ENCODE measurements around the gene KLRF1. TPM values are rescaled to one million over a fixed set of nuclear protein-coding genes. Genes with fewer than 3 reads are reported as not detected.

The KLRF1 gene
- total and polyA plus RNA-seq, 3 experiments from 2014 or later: 52.1 TPM; not detected in 2

DNA sequence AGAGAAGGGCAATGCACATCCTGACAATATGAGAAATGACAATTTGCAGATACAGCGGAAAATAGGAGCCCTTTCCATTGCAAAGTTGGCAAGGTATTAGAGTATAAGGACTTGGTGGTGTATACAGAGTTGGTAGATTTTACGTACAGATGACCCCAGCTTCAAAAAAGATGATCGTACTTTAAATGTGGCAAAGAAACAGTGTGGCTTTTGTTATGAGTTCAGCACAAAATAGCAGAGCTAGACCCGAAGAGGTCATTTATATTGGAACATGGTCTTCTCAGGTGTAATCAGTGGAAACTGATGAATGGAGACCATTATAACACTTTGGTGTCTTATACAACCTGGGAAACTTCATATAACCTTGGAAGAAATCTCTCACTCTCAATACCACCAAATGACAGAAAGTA lies 39.6 kb downstream of the KLRF1 start:
- POLR2A ChIA-PET: interaction anchor here (1.3 kb wide), 1 partner anchor 106 kb away, joined by 6 read pairs; the partner anchor contains the start of gene CD69
- CTCF ChIA-PET: interaction anchor here (0.8 to 1.8 kb wide), 5 partner anchors 10 to 124 kb away, joined by 3 to 7 read pairs (median 4); no protein-coding TSS in a partner anchor
- no peaks in the 10 kb centered on the region for H3K27me3 Mint-ChIP-seq

GRCh38 chr12:9867531-9867930 lies 40.2 kb downstream of the KLRF1 start:
- H3K9me3 ChIP-seq (ENCODE audit: low read length): peaks cover 9% of the 10 kb centered on the region
- peaks cover 40 to 60% (median 42%) of the 10 kb centered on the region in 3 donors for H3K4me1 Mint-ChIP-seq
- peaks cover 16% of the 10 kb centered on the region for H3K4me1 ChIP-seq (ENCODE audit: insufficient read depth, low read length)
- POLR2A ChIA-PET: interaction anchor here (0.7 to 1.3 kb wide), 3 partner anchors 41 to 346 kb away, joined by 3 to 6 read pairs (median 3); partner anchors contain the start of gene CD69
- H3K27me3 ChIP-seq (ENCODE audit: insufficient read depth, low read length, poor library complexity, severe bottlenecking): no peaks in the 10 kb centered on the region
- no peaks in the 10 kb centered on the region for H3K36me3 ChIP-seq (ENCODE audit: insufficient read depth, low read length)
- H3K9me3 Mint-ChIP-seq: peaks cover 13 to 15% (median 14%) of the 10 kb centered on the region in 5 donors
- no peak for DNase-seq
- CTCF ChIA-PET: interaction anchor here (0.8 to 1.8 kb wide), 4 partner anchors 10 to 125 kb away, joined by 3 to 7 read pairs (median 4); no protein-coding TSS in a partner anchor
- H3K27ac Mint-ChIP-seq: peak overlapping the region; percentile 59 to 98 (median 86)
- H3K4me3 Mint-ChIP-seq: peak overlapping the region; percentile 87 to 97 (median 90)
- H3K4me3 ChIP-seq (ENCODE audit: low read length): peak overlapping the region; percentile 83
- peaks cover 21 to 53% (median 23%) of the 10 kb centered on the region in 3 donors for H3K36me3 Mint-ChIP-seq
- no peaks in the 10 kb centered on the region for H3K27me3 Mint-ChIP-seq
- peak overlapping the region; percentile 64 for H3K27ac ChIP-seq (ENCODE audit: low read depth, low read length)

More for the DNA sequence above, 39.6 kb downstream of the KLRF1 start:
- Histone ChIP-seq H3K36me3 (ENCODE audit: insufficient read depth, low read length) (no peaks in the 10 kb centered on the region), H3K4me3 (ENCODE audit: low read length) (peak overlapping the region; percentile 83), H3K27me3 (ENCODE audit: insufficient read depth, low read length, poor library complexity, severe bottlenecking) (no peaks in the 10 kb centered on the region), H3K27ac (ENCODE audit: low read depth, low read length) (peak overlapping the region; percentile 64), H3K4me1 (ENCODE audit: insufficient read depth, low read length) (peaks cover 20% of the 10 kb centered on the region), H3K9me3 (ENCODE audit: low read length) (peaks cover 9% of the 10 kb centered on the region)
- Mint-ChIP-seq H3K27ac (peak overlapping the region; percentile 11 to 98 (median 88)), H3K36me3 (peaks cover 23 to 55% (median 25%) of the 10 kb centered on the region in 3 donors), H3K4me1 (peaks cover 44 to 63% (median 46%) of the 10 kb centered on the region in 3 donors), H3K9me3 (peaks cover 13 to 15% (median 14%) of the 10 kb centered on the region in 5 donors), H3K4me3 (peak overlapping the region; percentile 87 to 97 (median 90))
- no peak for DNase-seq

GRCh38 chr12:9868311-9868801 lies 41.1 kb downstream of the KLRF1 start:
- no peaks in the 10 kb centered on the region for H3K27me3 ChIP-seq (ENCODE audit: insufficient read depth, low read length, poor library complexity, severe bottlenecking)
- DNase-seq: peak in 1 of 5 donors; percentile 33
- ChIA-PET CTCF (interaction anchor here (0.6 to 1.8 kb wide), 4 partner anchors 11 to 55 kb away, joined by 3 to 9 read pairs (median 6); no protein-coding TSS in a partner anchor), POLR2A (interaction anchor here (0.9 to 2.0 kb wide), 7 partner anchors 9 to 344 kb away, joined by 3 to 21 read pairs (median 4); partner anchors contain the start of gene CD69)
- Mint-ChIP-seq H3K4me1 (peaks cover 32 to 51% (median 34%) of the 10 kb centered on the region in 3 donors), H3K27me3 (no peaks in the 10 kb centered on the region), H3K9me3 (peaks cover 8 to 10% (median 10%) of the 10 kb centered on the region in 5 donors), H3K4me3 (peak overlapping the region; percentile 88 to 97 (median 91)), H3K36me3 (peaks cover 14 to 45% (median 15%) of the 10 kb centered on the region in 3 donors), H3K27ac (peak overlapping the region; percentile 85 to 100 (median 96))
- peaks cover 11% of the 10 kb centered on the region for H3K4me1 ChIP-seq (ENCODE audit: insufficient read depth, low read length)
- H3K4me3 ChIP-seq (ENCODE audit: low read length): peak overlapping the region; percentile 65
- no peaks in the 10 kb centered on the region for H3K36me3 ChIP-seq (ENCODE audit: insufficient read depth, low read length)
- H3K27ac ChIP-seq (ENCODE audit: low read depth, low read length): peak overlapping the region; percentile 73
- H3K9me3 ChIP-seq (ENCODE audit: low read length): peaks cover 8% of the 10 kb centered on the region

GRCh38 chr12:9868951-9869306 lies 41.6 kb downstream of the KLRF1 start:
- peak overlapping the region; percentile 65 for H3K4me3 ChIP-seq (ENCODE audit: low read length)
- H3K9me3 Mint-ChIP-seq: peaks cover 3 to 5% (median 4%) of the 10 kb centered on the region in 5 donors
- H3K9me3 ChIP-seq (ENCODE audit: low read length): peaks cover 2% of the 10 kb centered on the region
- POLR2A ChIA-PET: interaction anchor here (0.8 to 2.0 kb wide), 8 partner anchors 9 to 420 kb away, joined by 3 to 21 read pairs (median 4); partner anchors contain the start of gene CD69
- H3K4me3 Mint-ChIP-seq: peak overlapping the region; percentile 88 to 97 (median 91)
- no peaks in the 10 kb centered on the region for H3K27me3 ChIP-seq (ENCODE audit: insufficient read depth, low read length, poor library complexity, severe bottlenecking)
- peaks cover 9 to 39% (median 9%) of the 10 kb centered on the region in 3 donors for H3K36me3 Mint-ChIP-seq
- peak overlapping the region; percentile 89 to 100 (median 96) for H3K27ac Mint-ChIP-seq
- no peaks in the 10 kb centered on the region for H3K27me3 Mint-ChIP-seq
- peaks cover 26 to 46% (median 29%) of the 10 kb centered on the region in 3 donors for H3K4me1 Mint-ChIP-seq
- peak overlapping the region; percentile 73 for H3K27ac ChIP-seq (ENCODE audit: low read depth, low read length)
- CTCF ChIA-PET: interaction anchor here (0.8 to 1.8 kb wide), 7 partner anchors 10 to 70 kb away, joined by 3 to 9 read pairs (median 4); no protein-coding TSS in a partner anchor
- H3K36me3 ChIP-seq (ENCODE audit: insufficient read depth, low read length): no peaks in the 10 kb centered on the region
- H3K4me1 ChIP-seq (ENCODE audit: insufficient read depth, low read length): peaks cover 11% of the 10 kb centered on the region
- DNase-seq: no peak

- H3K4me3 ChIP-seq (ENCODE audit: low read length): peak within 1 kb of the TSS; percentile 65
- H3K27me3 Mint-ChIP-seq: no peaks in the 10 kb centered on the region
- no peaks in the 10 kb centered on the region for H3K9me3 Mint-ChIP-seq
- H3K4me1 Mint-ChIP-seq: peaks cover 20 to 40% (median 22%) of the 10 kb centered on the region in 3 donors
- peak in 3 of 5 donors; percentile 59 to 63 (median 61) for DNase-seq
- ChIA-PET POLR2A (interaction anchor here (0.8 to 2.0 kb wide), 6 partner anchors 12 to 421 kb away, joined by 3 to 21 read pairs (median 5); partner anchors contain the start of gene CD69), CTCF (interaction anchor here (0.8 to 1.6 kb wide), 6 partner anchors 12 to 70 kb away, joined by 3 to 9 read pairs (median 4); no protein-coding TSS in a partner anchor)
- peak within 1 kb of the TSS; percentile 88 to 97 (median 91) for H3K4me3 Mint-ChIP-seq
- H3K27ac ChIP-seq (ENCODE audit: low read depth, low read length): peak within 1 kb of the TSS; percentile 73
- H3K27me3 ChIP-seq (ENCODE audit: insufficient read depth, low read length, poor library complexity, severe bottlenecking): no peaks in the 10 kb centered on the region
- no peaks in the 10 kb centered on the region for H3K9me3 ChIP-seq (ENCODE audit: low read length)
- peaks cover 3 to 34% (median 4%) of the 10 kb centered on the region in 3 donors for H3K36me3 Mint-ChIP-seq
- H3K4me1 ChIP-seq (ENCODE audit: insufficient read depth, low read length): peaks cover 9% of the 10 kb centered on the region
- H3K27ac Mint-ChIP-seq: peak within 1 kb of the TSS; percentile 89 to 100 (median 96)
- no peaks in the 10 kb centered on the region for H3K36me3 ChIP-seq (ENCODE audit: insufficient read depth, low read length)
Observed at GRCh38 chr12:9869307-9870161, 42.3 kb downstream of the KLRF1 start, which contains the start of gene CLEC2B. TSS of gene CLEC2B (minus strand) at chr12:9869354.

- Mint-ChIP-seq H3K4me3 (peak overlapping the region; percentile 88 to 97 (median 91)), H3K4me1 (peaks cover 14 to 31% (median 18%) of the 10 kb centered on the region in 3 donors), H3K36me3 (peaks cover 0 to 28% (median 4%) of the 10 kb centered on the region in 3 donors), H3K27me3 (no peaks in the 10 kb centered on the region), H3K27ac (peak overlapping the region; percentile 89 to 100 (median 96)), H3K9me3 (no peaks in the 10 kb centered on the region)
- Histone ChIP-seq H3K4me3 (ENCODE audit: low read length) (peak overlapping the region; percentile 65), H3K27ac (ENCODE audit: low read depth, low read length) (peak overlapping the region; percentile 73), H3K36me3 (ENCODE audit: insufficient read depth, low read length) (no peaks in the 10 kb centered on the region), H3K27me3 (ENCODE audit: insufficient read depth, low read length, poor library complexity, severe bottlenecking) (no peaks in the 10 kb centered on the region), H3K4me1 (ENCODE audit: insufficient read depth, low read length) (peaks cover 4% of the 10 kb centered on the region), H3K9me3 (ENCODE audit: low read length) (no peaks in the 10 kb centered on the region)
- peak in 1 of 5 donors; percentile 26 for DNase-seq
- ChIA-PET POLR2A (interaction anchor here (0.6 to 0.9 kb wide), 2 partner anchors 36 to 1627 kb away, joined by 3 read pairs; no protein-coding TSS in a partner anchor), CTCF (interaction anchor here (0.7 kb wide), 1 partner anchor 344 kb away, joined by 3 read pairs; no protein-coding TSS in a partner anchor)
Observed at GRCh38 chr12:9870286-9870866, 43.1 kb downstream of the KLRF1 start.

- H3K4me3 ChIP-seq (ENCODE audit: low read length): no peak overlapping the region
- Mint-ChIP-seq H3K27ac (peak overlapping the region in 2 of 8 donors; percentile 9 to 46), H3K4me1 (peaks cover 13 to 26% (median 18%) of the 10 kb centered on the region in 3 donors), H3K4me3 (no peak overlapping the region), H3K27me3 (no peaks in the 10 kb centered on the region), H3K9me3 (no peaks in the 10 kb centered on the region), H3K36me3 (peaks cover 0 to 16% (median 2%) of the 10 kb centered on the region in 3 donors)
- CTCF ChIA-PET: interaction anchor here (0.6 to 1.5 kb wide), 4 partner anchors 35 to 121 kb away, joined by 3 to 6 read pairs (median 4); no protein-coding TSS in a partner anchor
- no peaks in the 10 kb centered on the region for H3K9me3 ChIP-seq (ENCODE audit: low read length)
- POLR2A ChIA-PET: no interaction called here
- no peaks in the 10 kb centered on the region for H3K36me3 ChIP-seq (ENCODE audit: insufficient read depth, low read length)
- peaks cover 4% of the 10 kb centered on the region for H3K4me1 ChIP-seq (ENCODE audit: insufficient read depth, low read length)
- no peak overlapping the region for H3K27ac ChIP-seq (ENCODE audit: low read depth, low read length)
- no peaks in the 10 kb centered on the region for H3K27me3 ChIP-seq (ENCODE audit: insufficient read depth, low read length, poor library complexity, severe bottlenecking)
- no peak for DNase-seq
Observed at GRCh38 chr12:9872162-9872561, 44.9 kb downstream of the KLRF1 start.

All from CD8-positive, alpha-beta memory T cell (primary cell).